Ovary (tissue), 3 donors: ENCODE results near the gene PRLR.

Experiments used
- CTCF ChIP-seq, 3 donors: fragments of 450-650 bp in 2 of 3; fragments of 200-600 bp in 1 of 3; IDR thresholded peaks; one replicate each; pipeline versions ENCODE4 v1.5.1 to v1.8.0; 2016 to 2022; ENCODE audit warnings: antibody characterized with exemption in 3 of 3, mild to moderate bottlenecking in 1 of 3
- POLR2A ChIP-seq: fragments of 450-650 bp; IDR thresholded peaks from one replicate; pipeline ENCODE4 v1.6.1; 2017; ENCODE audit warnings: antibody characterized with exemption, mild to moderate bottlenecking, moderate library complexity
- donor health status: DM: no; HTN: no; CAD: no.

DNA sequence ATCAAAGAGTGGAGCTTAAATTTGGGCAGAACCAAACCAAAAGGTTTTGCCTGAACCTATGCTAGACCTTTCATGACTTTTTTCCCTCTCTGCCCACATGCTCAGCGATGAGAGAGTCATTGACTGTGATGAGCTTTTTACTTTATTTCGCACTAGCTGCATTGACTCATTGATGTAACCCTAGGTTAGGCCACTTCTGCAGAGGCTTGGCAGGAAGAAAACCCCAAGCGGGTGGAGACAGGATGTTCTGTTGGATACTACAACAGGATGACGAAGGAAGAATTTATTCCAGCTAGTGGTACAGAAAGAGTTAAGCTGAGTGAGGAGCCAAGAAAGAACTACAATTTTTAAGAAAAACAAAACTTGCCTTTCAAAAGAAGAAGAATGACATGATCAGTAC is 201.0 kb downstream of the PRLR start:
- TF ChIP-seq CTCF (IDR thresholded peaks at IDR 0.05) (no peak), POLR2A (no peak)
